NT2/D1 (cell line): Measurements from ENCODE around the gene CPEB2.

ENCODE experiments used
- DNase-seq: peaks from one replicate; pipeline ENCODE4 v3.0.0-alpha.2; 2011; ENCODE audit warnings: low read depth, low spot score
- H3K27me3 ChIP-seq: 2 replicates; pipeline ENCODE4 v1.6.0; 2011; ENCODE audit warnings: mild to moderate bottlenecking; ENCODE audit not compliant: insufficient read length, insufficient read depth
- H3K36me3 ChIP-seq: 2 replicates; pipeline ENCODE4 v1.6.1; 2011; ENCODE audit warnings: mild to moderate bottlenecking, low read length, mixed read lengths; ENCODE audit not compliant: insufficient read depth, insufficient read length
- H3K4me1 ChIP-seq: 2 replicates; pipeline ENCODE4 v1.5.1; 2011; ENCODE audit not compliant: insufficient read depth, insufficient read length
- H3K4me3 ChIP-seq: 2 replicates; pipeline ENCODE4 v1.5.1; 2011; ENCODE audit warnings: low read depth; ENCODE audit not compliant: insufficient read length
- H3K9ac ChIP-seq: 2 replicates; pipeline ENCODE4 v1.6.0; 2011; ENCODE audit warnings: low read depth; ENCODE audit not compliant: insufficient read length
- H3K9me3 ChIP-seq: 2 replicates; pipeline ENCODE4 v1.5.1; 2011; ENCODE audit warnings: mild to moderate bottlenecking, low read length; ENCODE audit not compliant: insufficient read depth
- SUZ12 ChIP-seq: IDR thresholded peaks from 2 replicates; pipeline ENCODE4 v1.6.1; 2011; ENCODE audit not compliant: insufficient read length, insufficient read depth; ENCODE audit errors: extremely low read depth
- YY1 ChIP-seq: IDR thresholded peaks from 2 replicates; pipeline ENCODE4 v1.6.1; 2011; ENCODE audit not compliant: insufficient read length, insufficient read depth
- ZNF274 ChIP-seq: IDR thresholded peaks from 2 replicates; pipeline ENCODE4 v1.6.1; 2011; ENCODE audit warnings: mild to moderate bottlenecking, low read depth, low read length

CPEB2 gene

DNA sequence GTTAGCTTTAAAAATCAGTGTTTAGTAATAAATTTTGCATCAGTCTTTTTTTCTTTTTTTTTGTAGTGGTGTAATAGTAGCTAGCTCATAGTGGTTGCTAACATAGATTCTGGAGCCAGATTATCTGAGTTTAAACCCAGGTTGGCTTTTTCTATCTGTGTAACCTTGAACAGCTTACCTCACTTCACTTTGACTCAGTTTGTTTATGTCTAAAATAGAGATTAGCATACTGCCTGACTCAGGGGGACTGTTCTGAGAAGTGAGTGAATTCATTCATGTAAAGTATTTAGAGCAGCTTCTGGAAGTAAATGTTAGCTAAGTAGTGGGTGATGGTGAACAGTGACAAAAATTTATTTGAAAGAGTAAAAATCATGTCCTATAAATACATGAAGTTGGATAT is 32.9 kb downstream of the CPEB2 start:
- DNase-seq, result no peak
- Histone ChIP-seq H3K4me1 (no peaks in the 10 kb centered on the region), H3K36me3 (peaks cover 13% of the 10 kb centered on the region), H3K9ac (no peak overlapping the region), H3K27me3 (no peaks in the 10 kb centered on the region), H3K4me3 (no peak overlapping the region), H3K9me3 (peaks cover 23% of the 10 kb centered on the region)
- no peak for TF ChIP-seq ZNF274

DNA sequence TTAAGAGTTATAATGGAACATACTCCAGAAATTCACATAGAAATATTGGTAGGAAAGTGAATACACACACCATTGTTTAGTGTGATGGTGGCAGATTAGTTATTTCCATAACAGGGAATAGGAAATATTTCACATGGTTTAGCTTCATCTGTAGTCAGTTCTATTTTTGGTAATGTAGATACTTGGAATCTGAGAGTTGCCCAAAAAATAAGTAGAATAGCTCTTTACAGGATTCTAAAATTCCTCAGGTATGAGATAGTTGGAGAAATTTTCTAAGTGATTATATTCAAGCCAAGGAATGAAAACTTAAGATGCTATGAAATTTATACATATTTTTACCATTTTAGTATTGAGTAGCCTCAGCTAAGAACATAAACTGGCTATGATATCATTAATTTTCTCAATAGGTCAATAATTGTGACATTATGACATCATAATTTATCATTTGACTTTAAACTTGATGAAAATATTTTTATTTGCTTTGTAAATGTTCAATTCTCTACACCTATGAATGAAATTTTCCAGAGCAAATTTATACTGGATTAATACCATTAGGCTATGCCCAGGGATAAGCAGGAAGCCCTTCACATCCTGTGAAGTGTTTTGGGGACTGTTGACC is 35.8 kb downstream of the CPEB2 start:
- TF ChIP-seq YY1 (no peak), ZNF274 (no peak)
- no peak for DNase-seq
- Histone ChIP-seq H3K9me3 (peaks cover 18% of the 10 kb centered on the region), H3K27me3 (no peaks in the 10 kb centered on the region), H3K36me3 (peaks cover 16% of the 10 kb centered on the region), H3K4me1 (no peaks in the 10 kb centered on the region), H3K9ac (no peak overlapping the region), H3K4me3 (no peak overlapping the region)

DNA sequence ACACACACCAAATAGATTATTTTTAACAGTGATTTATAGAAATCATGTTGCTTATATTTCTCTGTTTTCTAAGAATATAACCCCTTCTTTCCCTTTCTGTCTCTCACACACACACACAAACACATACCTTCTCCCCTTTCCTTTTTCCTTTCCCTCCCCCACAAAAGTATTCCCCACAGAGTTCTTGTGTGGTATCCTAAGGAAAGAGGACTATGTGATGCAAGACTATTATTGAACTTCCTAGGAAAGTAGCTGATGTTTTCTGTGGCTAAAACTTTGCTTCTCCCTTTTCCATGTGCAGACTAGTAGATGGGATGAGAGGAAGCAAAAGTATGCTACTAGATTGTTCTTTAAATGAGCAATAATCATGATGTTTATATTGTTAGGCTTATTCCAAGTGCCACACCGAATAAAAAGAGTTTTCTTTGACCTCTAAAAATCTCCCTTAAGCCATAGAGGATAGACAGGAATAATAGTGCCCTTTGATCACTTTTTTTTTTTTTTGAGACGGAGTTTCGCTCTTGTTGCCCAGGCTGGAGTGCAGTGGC is 38.7 kb downstream of the CPEB2 start:
- Histone ChIP-seq H3K36me3 (peaks cover 4% of the 10 kb centered on the region), H3K4me3 (no peak overlapping the region), H3K27me3 (no peaks in the 10 kb centered on the region), H3K9ac (no peak overlapping the region), H3K9me3 (no peaks in the 10 kb centered on the region), H3K4me1 (no peaks in the 10 kb centered on the region)
- DNase-seq, result no peak
- TF ChIP-seq YY1, result no peak
- no peak for TF ChIP-seq SUZ12
- TF ChIP-seq ZNF274, result no peak

DNA sequence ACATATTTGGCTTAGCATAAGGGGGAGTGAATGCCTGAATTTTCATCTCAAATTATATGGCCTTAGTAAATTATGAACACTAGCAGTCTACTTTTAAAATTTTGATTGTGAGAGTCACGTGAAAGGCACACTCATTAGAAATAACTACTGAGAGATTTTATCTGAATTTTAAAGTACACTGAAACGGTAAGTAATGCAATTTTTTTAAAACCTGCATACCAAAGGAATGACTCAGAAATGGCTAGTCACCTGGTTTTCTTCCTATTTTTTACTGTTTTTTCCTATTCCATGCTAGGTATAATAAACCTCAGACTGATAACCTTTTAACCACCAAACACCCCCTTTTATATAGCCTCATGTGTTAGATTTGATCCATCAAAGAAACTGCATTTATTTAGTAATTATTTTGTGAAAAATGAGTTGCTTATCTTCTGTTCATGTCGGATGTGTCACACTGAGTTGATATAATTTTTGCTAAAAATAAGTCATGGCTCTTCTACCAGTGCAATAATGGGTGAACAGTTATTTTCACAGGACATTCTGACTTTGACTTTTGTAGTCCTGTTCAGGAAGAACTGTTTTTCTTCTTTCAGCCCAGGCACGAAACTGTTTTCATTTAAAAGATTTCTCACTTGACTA is 40.4 kb downstream of the CPEB2 start:
- Histone ChIP-seq H3K27me3 (no peaks in the 10 kb centered on the region), H3K4me1 (no peaks in the 10 kb centered on the region), H3K4me3 (no peak overlapping the region), H3K9me3 (no peaks in the 10 kb centered on the region), H3K36me3 (peaks cover 4% of the 10 kb centered on the region), H3K9ac (no peak overlapping the region)
- TF ChIP-seq YY1 (no peak), ZNF274 (no peak), SUZ12 (no peak)
- no peak for DNase-seq

DNA sequence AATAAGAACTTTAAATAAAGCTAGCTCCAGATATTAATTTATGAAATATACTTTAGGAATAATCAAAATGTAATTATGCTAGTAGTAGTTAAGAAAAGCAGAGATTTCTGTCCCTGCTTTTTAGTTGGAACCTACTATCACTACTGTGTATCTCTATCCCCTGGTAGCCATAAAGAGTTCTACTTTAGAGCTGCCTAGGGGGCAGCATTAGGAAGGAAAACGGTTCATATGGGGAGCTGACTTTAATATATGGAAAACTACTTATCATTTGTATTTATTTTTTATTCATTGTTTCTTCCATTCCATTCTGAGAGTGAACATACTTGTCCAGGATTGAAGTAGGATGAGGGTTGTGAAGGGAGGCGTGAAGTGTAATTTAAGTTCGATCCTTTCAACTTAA is 40.9 kb downstream of the CPEB2 start:
- TF ChIP-seq SUZ12 (no peak), ZNF274 (no peak), YY1 (no peak)
- no peak for DNase-seq

DNA sequence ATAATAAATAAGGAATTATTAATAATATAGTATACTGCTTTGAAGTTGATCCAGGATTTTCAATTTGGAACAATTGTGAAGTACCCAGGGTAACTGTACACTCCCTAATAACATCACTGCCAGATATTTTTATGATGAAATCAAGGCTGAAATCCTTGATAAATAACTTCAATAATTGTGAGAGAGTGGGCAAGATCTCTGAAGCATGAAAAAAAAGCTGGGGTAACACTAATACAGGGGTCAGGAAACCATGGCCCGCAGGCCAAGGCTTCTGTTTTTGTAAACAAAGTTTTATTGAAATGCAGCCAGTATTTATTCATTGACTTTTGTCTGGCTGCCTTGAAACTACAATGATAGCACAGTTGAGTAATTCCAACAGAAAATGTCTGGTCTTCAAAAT is 41.6 kb downstream of the CPEB2 start:
- TF ChIP-seq ZNF274, result no peak
- Histone ChIP-seq H3K9me3 (no peaks in the 10 kb centered on the region), H3K4me3 (no peak overlapping the region), H3K4me1 (no peaks in the 10 kb centered on the region), H3K9ac (no peak overlapping the region), H3K36me3 (peaks cover 4% of the 10 kb centered on the region), H3K27me3 (no peaks in the 10 kb centered on the region)
- no peak for DNase-seq

More for the DNA sequence above, 40.9 kb downstream of the CPEB2 start:
- Histone ChIP-seq H3K36me3 (peaks cover 4% of the 10 kb centered on the region), H3K27me3 (no peaks in the 10 kb centered on the region), H3K9ac (no peak overlapping the region), H3K9me3 (no peaks in the 10 kb centered on the region), H3K4me1 (no peaks in the 10 kb centered on the region), H3K4me3 (no peak overlapping the region)

DNA sequence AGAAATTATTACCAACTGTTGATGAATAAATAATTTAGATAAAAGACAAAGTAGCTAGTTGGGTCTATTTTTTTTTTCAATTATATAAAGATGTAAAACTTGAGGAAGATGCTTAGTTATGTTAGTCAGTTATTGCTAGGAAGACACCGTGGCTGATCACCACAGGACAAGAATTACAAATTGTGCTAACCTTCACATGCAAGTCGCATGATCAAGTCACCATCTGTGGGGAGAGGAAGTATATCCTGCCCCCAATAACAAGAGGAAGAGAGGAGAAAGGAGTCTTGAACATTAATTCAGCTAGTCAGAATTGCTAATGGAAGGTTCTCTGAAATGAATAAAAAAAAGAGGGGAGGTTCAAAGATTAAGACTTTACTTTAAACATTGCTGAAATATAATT is 52.3 kb downstream of the CPEB2 start:
- H3K36me3 ChIP-seq, result peaks cover 31% of the 10 kb centered on the region
- no peaks in the 10 kb centered on the region for H3K4me1 ChIP-seq
- no peak for DNase-seq
- H3K9me3 ChIP-seq, result no peaks in the 10 kb centered on the region
- no peak for TF ChIP-seq SUZ12
- TF ChIP-seq YY1, result no peak
- TF ChIP-seq ZNF274, result no peak
- H3K9ac ChIP-seq, result no peak overlapping the region
- no peaks in the 10 kb centered on the region for H3K27me3 ChIP-seq
- no peak overlapping the region for H3K4me3 ChIP-seq

DNA sequence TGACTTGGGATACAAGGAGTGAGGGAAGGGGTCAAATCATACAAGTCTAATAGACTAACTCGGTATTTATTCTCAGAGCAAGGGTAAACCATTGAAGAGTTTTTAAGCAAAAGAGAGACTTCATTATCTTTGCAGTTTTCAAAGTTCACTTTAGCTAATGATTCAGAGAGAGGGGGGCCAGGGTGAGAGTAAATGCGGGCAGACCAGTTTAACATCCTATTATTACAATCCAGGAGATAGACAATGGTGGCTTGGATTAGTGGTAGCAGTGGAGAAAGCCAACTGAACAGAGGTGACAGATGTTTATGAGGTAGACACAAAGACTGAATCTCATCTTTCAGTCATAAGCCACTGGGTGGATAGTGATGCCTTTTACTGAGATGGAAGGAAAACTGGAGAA is 57.9 kb downstream of the CPEB2 start:
- no peak overlapping the region for H3K9ac ChIP-seq
- no peaks in the 10 kb centered on the region for H3K27me3 ChIP-seq
- H3K9me3 ChIP-seq, result no peaks in the 10 kb centered on the region
- H3K4me3 ChIP-seq, result no peak overlapping the region
- no peak for DNase-seq
- peaks cover 44% of the 10 kb centered on the region for H3K36me3 ChIP-seq
- TF ChIP-seq ZNF274 (no peak), YY1 (no peak), SUZ12 (no peak)
- H3K4me1 ChIP-seq, result no peaks in the 10 kb centered on the region
